WI38 (cell line): ENCODE data around the gene RAPGEF3.

Experiments used
- H3K4me3 ChIP-seq: 2 replicates; pipeline ENCODE4 v1.5.1; 2011; ENCODE audit warnings: low read depth, mild to moderate bottlenecking, control low read depth, low read length
- TF ChIP-seq, protein P1 (sequence below): IDR thresholded peaks from 2 replicates; pipeline ENCODE4 v1.5.1; 2012; ENCODE audit warnings: low read depth, mild to moderate bottlenecking, control low read depth, low read length

Gene RAPGEF3

DNA sequence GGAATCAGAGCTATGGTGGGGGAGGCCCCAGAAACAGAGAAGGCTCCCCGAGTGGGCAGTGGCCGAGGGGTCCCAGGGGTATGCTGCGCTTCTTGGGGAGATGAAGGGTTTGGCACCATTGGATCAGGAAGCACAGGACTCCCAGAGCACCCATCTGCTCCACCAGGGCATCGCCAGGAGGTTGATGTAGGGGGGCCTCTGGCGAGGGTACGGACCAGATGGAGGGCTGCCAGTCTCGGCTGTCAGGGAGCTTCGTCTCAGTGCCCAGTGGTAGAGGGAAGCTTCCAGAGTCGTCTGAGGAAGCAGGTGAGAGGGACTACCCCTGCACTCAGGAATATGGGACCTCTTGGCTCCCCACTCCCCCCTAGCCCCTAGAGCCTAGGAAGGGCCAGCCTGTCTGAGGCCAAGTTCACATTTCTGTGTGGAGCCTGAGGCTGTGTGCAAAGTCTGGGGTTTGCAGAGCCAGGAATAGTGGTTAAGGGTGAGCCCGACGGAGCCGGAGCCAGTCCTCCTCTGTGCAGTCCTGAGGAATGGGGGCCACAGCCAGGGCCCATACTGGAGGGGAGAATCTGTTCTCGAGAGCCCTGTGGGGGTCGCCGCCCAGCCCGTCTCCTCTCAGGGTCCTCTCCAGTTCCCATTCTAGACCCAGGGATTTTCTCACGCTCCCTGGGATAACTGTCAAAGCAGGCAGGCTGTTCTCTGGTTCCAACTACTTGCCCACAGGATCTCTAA, 24.5 kb upstream of the RAPGEF3 start:
- TF ChIP-seq, protein P1, sequence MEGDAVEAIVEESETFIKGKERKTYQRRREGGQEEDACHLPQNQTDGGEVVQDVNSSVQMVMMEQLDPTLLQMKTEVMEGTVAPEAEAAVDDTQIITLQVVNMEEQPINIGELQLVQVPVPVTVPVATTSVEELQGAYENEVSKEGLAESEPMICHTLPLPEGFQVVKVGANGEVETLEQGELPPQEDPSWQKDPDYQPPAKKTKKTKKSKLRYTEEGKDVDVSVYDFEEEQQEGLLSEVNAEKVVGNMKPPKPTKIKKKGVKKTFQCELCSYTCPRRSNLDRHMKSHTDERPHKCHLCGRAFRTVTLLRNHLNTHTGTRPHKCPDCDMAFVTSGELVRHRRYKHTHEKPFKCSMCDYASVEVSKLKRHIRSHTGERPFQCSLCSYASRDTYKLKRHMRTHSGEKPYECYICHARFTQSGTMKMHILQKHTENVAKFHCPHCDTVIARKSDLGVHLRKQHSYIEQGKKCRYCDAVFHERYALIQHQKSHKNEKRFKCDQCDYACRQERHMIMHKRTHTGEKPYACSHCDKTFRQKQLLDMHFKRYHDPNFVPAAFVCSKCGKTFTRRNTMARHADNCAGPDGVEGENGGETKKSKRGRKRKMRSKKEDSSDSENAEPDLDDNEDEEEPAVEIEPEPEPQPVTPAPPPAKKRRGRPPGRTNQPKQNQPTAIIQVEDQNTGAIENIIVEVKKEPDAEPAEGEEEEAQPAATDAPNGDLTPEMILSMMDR: no peak

GRCh38 chr12:47782372-47782770, 23.7 kb upstream of the RAPGEF3 start:
- TF ChIP-seq, protein P1: no peak
- no peak overlapping the region for H3K4me3 ChIP-seq

More for the DNA sequence above, 24.5 kb upstream of the RAPGEF3 start:
- no peak overlapping the region for H3K4me3 ChIP-seq

GRCh38 chr12:47781479-47782371, 23.0 kb upstream of the RAPGEF3 start:
- no peak overlapping the region for H3K4me3 ChIP-seq
- TF ChIP-seq, protein P1: no peak

- H3K4me3 ChIP-seq: no peak overlapping the region
- TF ChIP-seq, protein P1: no peak
Measured at GRCh38 chr12:47779943-47780504, 21.3 kb upstream of the RAPGEF3 start.

DNA sequence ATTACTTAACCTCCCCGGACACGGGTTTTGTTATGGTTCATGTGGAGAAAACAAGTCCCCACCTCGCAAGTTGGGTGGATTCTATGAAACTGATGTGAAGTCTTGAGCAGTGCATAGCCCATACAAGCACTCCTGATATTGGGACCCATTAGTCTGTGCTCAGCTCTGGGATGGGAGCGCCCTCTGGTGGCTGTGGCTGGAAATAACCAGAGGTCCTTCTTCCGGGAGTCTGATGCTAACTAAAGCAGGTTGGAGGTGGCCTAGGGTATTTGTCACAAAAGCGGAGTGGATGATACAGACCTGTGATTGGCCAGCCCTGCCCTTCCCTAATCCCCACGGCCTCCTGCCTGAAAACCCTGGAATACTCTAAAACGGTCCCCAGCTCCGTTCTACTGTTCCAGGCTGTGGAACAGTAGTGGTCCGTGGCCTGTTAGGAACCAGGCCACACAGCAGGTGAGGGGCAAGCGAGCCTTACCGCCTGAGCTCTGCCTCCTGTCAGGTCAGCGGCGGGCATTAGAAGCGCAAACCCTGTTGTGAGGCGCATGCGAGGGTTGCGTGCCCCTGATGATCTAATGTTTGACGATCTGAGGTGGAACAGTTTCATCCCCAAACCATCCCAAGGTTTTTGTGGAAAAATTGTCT, 20.7 kb upstream of the RAPGEF3 start:
- TF ChIP-seq, protein P1: peak; percentile 82
- no peak overlapping the region for H3K4me3 ChIP-seq

- no peak overlapping the region for H3K4me3 ChIP-seq
- TF ChIP-seq, protein P1: no peak
Measured at GRCh38 chr12:47778881-47779280, 20.2 kb upstream of the RAPGEF3 start.
